Measurements from ENCODE around the gene ARID2.

ARID2 gene

DNA sequence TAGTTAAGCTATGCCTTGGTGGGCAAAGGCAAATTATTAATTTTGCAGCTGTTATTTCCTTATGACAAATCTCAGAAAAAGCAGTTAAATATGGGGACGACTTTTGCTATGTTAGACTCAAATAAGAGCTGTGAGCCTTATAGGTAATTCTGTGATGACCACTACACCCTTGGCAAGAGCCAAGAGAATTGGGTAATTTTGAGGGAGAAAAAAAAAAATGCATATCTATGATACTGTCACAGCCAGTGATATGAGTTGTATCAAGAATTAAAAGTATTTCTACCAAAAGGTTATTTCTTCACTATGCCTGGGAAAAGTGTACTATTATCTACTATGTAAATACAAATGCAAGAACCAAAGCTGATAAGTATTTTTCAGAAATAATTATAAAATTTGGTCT lies 216.9 kb downstream of the ARID2 start:
- DNase-seq: no peak

GRCh38 chr12:45948546-45948945 lies 219.0 kb downstream of the ARID2 start:
- no peak for DNase-seq
